ENCODE data around the gene TMEM181. TPM values are rescaled to one million over a fixed set of nuclear protein-coding genes. Genes with fewer than 3 reads are reported as not detected.
"Not testable (repeated sequence)": the region's sequence is repeated elsewhere in the genome, so short reads cannot be mapped to it uniquely, and the experiment has no call there.

Gene TMEM181
- total RNA-seq, 1 donor from 2014 or later = 28.4 TPM

DNA sequence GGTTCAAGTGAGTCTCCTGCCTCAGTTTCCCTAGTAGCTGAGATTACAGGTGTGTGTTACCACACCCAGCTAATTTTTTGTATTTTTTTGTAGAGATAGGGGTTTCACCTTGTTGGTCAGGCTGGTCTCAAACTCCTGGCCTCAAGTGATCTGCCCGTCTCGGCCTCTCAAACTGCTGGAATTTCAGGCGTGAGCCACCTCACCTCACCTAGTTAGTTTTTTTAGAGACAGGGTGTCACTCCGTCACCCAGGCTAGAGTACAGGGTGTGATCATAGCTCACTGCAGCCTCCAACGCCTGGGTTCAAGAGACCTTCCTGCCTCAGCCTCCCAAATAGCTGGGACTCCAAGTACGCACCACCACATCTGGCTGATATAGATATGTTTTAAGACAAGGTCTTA, 112.8 kb downstream of the TMEM181 start:
- no peak overlapping the region for H3K4me3 ChIP-seq
- no peaks in the 10 kb centered on the region for H3K36me3 ChIP-seq
- no peak overlapping the region for H3K27ac ChIP-seq
- intact Hi-C loops (cut with DNase I) = no loop called here
- no peaks in the 10 kb centered on the region for H3K27me3 ChIP-seq (ENCODE audit: low read depth)
- ATAC-seq (no peak), DNase-seq (no peak)
- peaks cover 18% of the 10 kb centered on the region for H3K4me1 ChIP-seq
- H3K9me3 ChIP-seq = no peaks in the 10 kb centered on the region
- TF ChIP-seq, protein P1, sequence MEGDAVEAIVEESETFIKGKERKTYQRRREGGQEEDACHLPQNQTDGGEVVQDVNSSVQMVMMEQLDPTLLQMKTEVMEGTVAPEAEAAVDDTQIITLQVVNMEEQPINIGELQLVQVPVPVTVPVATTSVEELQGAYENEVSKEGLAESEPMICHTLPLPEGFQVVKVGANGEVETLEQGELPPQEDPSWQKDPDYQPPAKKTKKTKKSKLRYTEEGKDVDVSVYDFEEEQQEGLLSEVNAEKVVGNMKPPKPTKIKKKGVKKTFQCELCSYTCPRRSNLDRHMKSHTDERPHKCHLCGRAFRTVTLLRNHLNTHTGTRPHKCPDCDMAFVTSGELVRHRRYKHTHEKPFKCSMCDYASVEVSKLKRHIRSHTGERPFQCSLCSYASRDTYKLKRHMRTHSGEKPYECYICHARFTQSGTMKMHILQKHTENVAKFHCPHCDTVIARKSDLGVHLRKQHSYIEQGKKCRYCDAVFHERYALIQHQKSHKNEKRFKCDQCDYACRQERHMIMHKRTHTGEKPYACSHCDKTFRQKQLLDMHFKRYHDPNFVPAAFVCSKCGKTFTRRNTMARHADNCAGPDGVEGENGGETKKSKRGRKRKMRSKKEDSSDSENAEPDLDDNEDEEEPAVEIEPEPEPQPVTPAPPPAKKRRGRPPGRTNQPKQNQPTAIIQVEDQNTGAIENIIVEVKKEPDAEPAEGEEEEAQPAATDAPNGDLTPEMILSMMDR (IDR thresholded peaks at IDR 0.05) = no peak

DNA sequence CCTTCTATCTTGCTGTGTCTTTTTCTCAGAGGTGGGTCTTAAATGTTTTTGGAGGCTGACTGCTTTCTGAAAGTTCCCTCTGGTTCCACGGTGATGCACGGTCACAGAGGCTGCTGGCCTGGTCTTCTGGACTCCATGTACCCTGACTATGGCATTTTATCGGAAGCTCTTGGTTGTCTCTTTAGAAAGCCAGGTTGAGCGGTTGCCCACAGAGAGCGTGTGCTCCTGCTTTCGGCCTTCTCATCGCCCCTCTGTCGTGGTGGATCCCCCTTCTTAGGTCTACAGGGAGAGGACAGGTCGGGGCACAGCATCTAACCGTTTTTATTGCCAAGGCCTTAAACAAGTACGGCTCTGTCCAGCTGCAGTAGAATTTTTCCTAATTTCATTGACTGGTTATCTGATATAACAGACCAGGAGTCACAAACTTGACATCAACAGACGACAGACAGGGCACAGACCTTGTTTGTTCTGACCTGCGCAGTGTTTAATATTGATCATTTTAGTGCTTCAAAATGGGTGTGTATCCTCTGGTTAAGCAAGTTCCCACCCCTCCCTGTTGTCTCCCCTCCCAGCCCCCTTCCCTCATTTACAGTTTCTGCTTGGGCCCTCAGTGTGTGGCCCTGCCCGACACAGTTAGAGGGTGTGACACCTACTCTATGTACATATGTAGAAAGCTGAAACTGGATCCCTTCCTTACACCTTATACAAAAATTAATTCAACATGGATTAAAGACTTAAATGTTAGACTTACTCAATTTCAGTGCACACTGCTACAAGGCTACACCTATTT, 114.6 kb downstream of the TMEM181 start:
- Histone ChIP-seq H3K4me1 (peaks cover 1% of the 10 kb centered on the region), H3K27me3 (ENCODE audit: low read depth) (no peaks in the 10 kb centered on the region), H3K4me3 (no peak overlapping the region), H3K27ac (no peak overlapping the region), H3K9me3 (no peaks in the 10 kb centered on the region), H3K36me3 (no peaks in the 10 kb centered on the region)
- intact Hi-C loops (cut with DNase I) = no loop called here
- TF ChIP-seq, protein P1 (IDR thresholded peaks at IDR 0.05) = no peak
- DNase-seq (no peak), ATAC-seq (no peak)

DNA sequence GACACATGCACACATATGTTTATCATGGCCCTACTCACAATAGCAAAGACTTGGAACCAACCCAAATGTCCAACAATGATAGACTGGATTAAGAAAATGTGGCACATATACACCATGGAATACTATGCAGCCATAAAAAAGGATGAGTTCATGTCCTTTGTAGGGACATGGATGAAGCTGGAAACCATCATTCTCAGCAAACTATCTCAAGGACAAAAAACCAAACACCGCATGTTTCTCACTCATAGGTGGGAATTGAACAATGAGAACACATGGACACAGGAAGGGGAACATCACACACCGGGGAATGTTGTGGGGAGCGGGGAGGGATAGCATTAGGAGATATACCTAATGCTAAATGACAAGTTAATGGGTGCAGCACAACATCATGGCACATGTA, 117.2 kb downstream of the TMEM181 start:
- H3K9me3 ChIP-seq; H3K27ac ChIP-seq; H3K4me3 ChIP-seq; H3K27me3 ChIP-seq (ENCODE audit: low read depth); intact Hi-C loops (cut with DNase I); H3K4me1 ChIP-seq; ATAC-seq; DNase-seq; H3K36me3 ChIP-seq: not testable (repeated sequence)

GRCh38 chr6:158677906-158678578, 118.2 kb downstream of the TMEM181 start:
- Histone ChIP-seq H3K9me3 (no peaks in the 10 kb centered on the region), H3K4me3 (no peak overlapping the region), H3K36me3 (no peaks in the 10 kb centered on the region), H3K4me1 (no peaks in the 10 kb centered on the region), H3K27me3 (ENCODE audit: low read depth) (no peaks in the 10 kb centered on the region), H3K27ac (no peak overlapping the region)
- ATAC-seq = no peak
- intact Hi-C loops (cut with DNase I) = no loop called here
- TF ChIP-seq, protein P1 (IDR thresholded peaks at IDR 0.05) = no peak
- no peak for DNase-seq

DNA sequence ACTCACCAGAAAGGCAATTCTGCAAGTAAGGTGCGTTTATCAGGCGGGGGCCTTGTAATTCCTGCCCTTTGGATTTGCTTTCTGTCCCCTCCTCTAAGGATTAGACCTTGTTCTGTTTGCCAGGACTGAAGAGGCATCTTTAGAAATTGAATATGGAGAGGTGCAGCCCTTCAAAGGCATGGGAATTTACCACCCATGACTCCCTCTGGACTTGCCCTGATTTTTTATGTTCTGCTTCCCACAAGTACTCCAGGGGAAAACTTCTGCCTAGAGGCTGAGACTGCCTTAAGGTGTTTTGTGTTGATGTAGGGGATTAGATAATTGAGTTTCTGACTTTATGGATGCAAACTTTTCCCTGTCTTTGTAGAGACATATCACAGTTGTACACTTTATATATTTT, 120.1 kb downstream of the TMEM181 start:
- TF ChIP-seq, protein P1 (IDR thresholded peaks at IDR 0.05) = no peak
- intact Hi-C loops (cut with DNase I) = no loop called here
- H3K27ac ChIP-seq = no peak overlapping the region
- H3K4me3 ChIP-seq = no peak overlapping the region
- H3K4me1 ChIP-seq = no peaks in the 10 kb centered on the region
- no peak for ATAC-seq
- no peak for DNase-seq
- no peaks in the 10 kb centered on the region for H3K9me3 ChIP-seq
- no peaks in the 10 kb centered on the region for H3K36me3 ChIP-seq
- H3K27me3 ChIP-seq (ENCODE audit: low read depth) = no peaks in the 10 kb centered on the region

GRCh38 chr6:158680481-158680880, 120.6 kb downstream of the TMEM181 start:
- Histone ChIP-seq H3K4me3 (no peak overlapping the region), H3K27me3 (ENCODE audit: low read depth) (no peaks in the 10 kb centered on the region), H3K9me3 (no peaks in the 10 kb centered on the region), H3K4me1 (no peaks in the 10 kb centered on the region), H3K27ac (no peak overlapping the region), H3K36me3 (no peaks in the 10 kb centered on the region)
- intact Hi-C loops (cut with DNase I) = no loop called here
- ATAC-seq = no peak
- DNase-seq = no peak
- TF ChIP-seq, protein P1 (IDR thresholded peaks at IDR 0.05) = no peak

Measured in lower lobe of right lung (tissue), 2 donors.